ENCODE results near the gene ZFP36L2.

GRCh38 chr2:43191947-43192516 lies 34.4 kb downstream of the ZFP36L2 start:
- TF ChIP-seq EZH2 (IDR thresholded peaks at IDR 0.05; ENCODE audit: borderline replicate concordance, low read length) = no peak
- TF ChIP-seq, protein P1, sequence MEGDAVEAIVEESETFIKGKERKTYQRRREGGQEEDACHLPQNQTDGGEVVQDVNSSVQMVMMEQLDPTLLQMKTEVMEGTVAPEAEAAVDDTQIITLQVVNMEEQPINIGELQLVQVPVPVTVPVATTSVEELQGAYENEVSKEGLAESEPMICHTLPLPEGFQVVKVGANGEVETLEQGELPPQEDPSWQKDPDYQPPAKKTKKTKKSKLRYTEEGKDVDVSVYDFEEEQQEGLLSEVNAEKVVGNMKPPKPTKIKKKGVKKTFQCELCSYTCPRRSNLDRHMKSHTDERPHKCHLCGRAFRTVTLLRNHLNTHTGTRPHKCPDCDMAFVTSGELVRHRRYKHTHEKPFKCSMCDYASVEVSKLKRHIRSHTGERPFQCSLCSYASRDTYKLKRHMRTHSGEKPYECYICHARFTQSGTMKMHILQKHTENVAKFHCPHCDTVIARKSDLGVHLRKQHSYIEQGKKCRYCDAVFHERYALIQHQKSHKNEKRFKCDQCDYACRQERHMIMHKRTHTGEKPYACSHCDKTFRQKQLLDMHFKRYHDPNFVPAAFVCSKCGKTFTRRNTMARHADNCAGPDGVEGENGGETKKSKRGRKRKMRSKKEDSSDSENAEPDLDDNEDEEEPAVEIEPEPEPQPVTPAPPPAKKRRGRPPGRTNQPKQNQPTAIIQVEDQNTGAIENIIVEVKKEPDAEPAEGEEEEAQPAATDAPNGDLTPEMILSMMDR (conservative IDR thresholded peaks at IDR 0.05 in 1 of 2, IDR thresholded peaks at IDR 0.05 in 1 of 2; ENCODE audit: extremely low read depth in 1 of 2, insufficient read depth in 1 of 2, low read depth in 1 of 2, low read length in 2 of 2) = no peak
